HepG2 (cell line): Measurements from ENCODE around the gene FAM20A. TPM values are rescaled to one million over a fixed set of nuclear protein-coding genes. Genes with fewer than 3 reads are reported as not detected.

ENCODE experiments used
- AHDC1 ChIP-seq: sonication (generic); formaldehyde crosslinking; IDR thresholded peaks from 2 replicates; pipeline ENCODE4 v1.5.1; 2020; ENCODE audit warnings: mild to moderate bottlenecking, missing genetic modification reagents, borderline replicate concordance
- NBN ChIP-seq: fragments of 450-650 bp; conservative IDR thresholded peaks from 2 replicates; pipeline ENCODE4 v1.6.1; 2017
- NFRKB ChIP-seq: fragments of 450-650 bp; IDR thresholded peaks from 2 replicates; pipeline ENCODE4 v1.6.1; 2017
- NONO ChIP-seq, 2 experiments: fragments of 450-650 bp in 1 of 2; sonication (generic) in 1 of 2; formaldehyde crosslinking in 1 of 2; IDR thresholded peaks in 1 of 2; conservative IDR thresholded peaks in 1 of 2; 2 replicates each; pipeline versions ENCODE4 v1.6.1 to v1.8.0; 2017 to 2022; ENCODE audit warnings: mild to moderate bottlenecking in 1 of 2, missing genetic modification reagents in 1 of 2, moderate library complexity in 1 of 2
- PHF8 ChIP-seq: sonication (generic); formaldehyde crosslinking; IDR thresholded peaks from 2 replicates; pipeline ENCODE4 v1.5.0; 2020; ENCODE audit warnings: missing genetic modification reagents
- RBM39 ChIP-seq: fragments of 200-400 bp; formaldehyde crosslinking; IDR thresholded peaks from one replicate; pipeline ENCODE4 v1.6.1; 2018; ENCODE audit warnings: antibody characterized with exemption, mild to moderate bottlenecking, low read depth, low read length; ENCODE audit not compliant: poor library complexity, severe bottlenecking
- SAFB2 ChIP-seq: sonication (generic); formaldehyde crosslinking; IDR thresholded peaks from 2 replicates; pipeline ENCODE4 v1.5.1; 2020; ENCODE audit warnings: missing genetic modification reagents, low read depth, mild to moderate bottlenecking, borderline replicate concordance
- SSRP1 ChIP-seq: IDR thresholded peaks from 2 replicates; pipeline ENCODE4 v1.6.1; 2016; ENCODE audit warnings: control low read depth
- ZNF329 ChIP-seq: sonication (generic); formaldehyde crosslinking; IDR thresholded peaks from 2 replicates; pipeline ENCODE4 v1.9.0; 2021; ENCODE audit warnings: low read depth, mild to moderate bottlenecking, missing genetic modification reagents
- ZNF34 ChIP-seq: sonication (generic); formaldehyde crosslinking; IDR thresholded peaks from 2 replicates; pipeline ENCODE4 v1.4.0; 2020; ENCODE audit warnings: mild to moderate bottlenecking, missing genetic modification reagents, borderline replicate concordance
- ZNF501 ChIP-seq: sonication (generic); formaldehyde crosslinking; IDR thresholded peaks from 2 replicates; pipeline ENCODE4 v1.5.1; 2020; ENCODE audit warnings: mild to moderate bottlenecking, moderate library complexity, missing genetic modification reagents
- ZNF639 ChIP-seq: conservative IDR thresholded peaks from 2 replicates; pipeline ENCODE4 v1.6.1; 2018; ENCODE audit warnings: missing genetic modification reagents
- ZSCAN30 ChIP-seq: sonication (generic); formaldehyde crosslinking; IDR thresholded peaks from 2 replicates; pipeline ENCODE4 v1.5.0; 2020; ENCODE audit warnings: mild to moderate bottlenecking, missing genetic modification reagents
- polyA plus RNA-seq, 8 experiments: library from polyadenylated mRNA; depleted of rRNA in 3 of 8; stranded (reverse) in 7 of 8; unstranded in 1 of 8; fragments of >200 nt; fragmentation: Illumina TruSeq in 4 of 8; extraction: Trizol in 4 of 8; gene quantifications; 2 replicates each; pipeline versions ENCODE4 v1.2.1 to v1.2.3, GENCODE V29; 2011 to 2016; ENCODE audit warnings: low read depth in 4 of 8, missing spikeins in 1 of 8, mixed read lengths in 1 of 8; ENCODE audit not compliant: insufficient read depth in 1 of 8
- total RNA-seq, 5 experiments: library from RNA; depleted of rRNA; stranded (reverse); fragments of >200 nt; fragmentation: Illumina TruSeq; extraction: Trizol; gene quantifications; 2 replicates each; pipeline ENCODE4 v1.2.3, GENCODE V29; 2016; ENCODE audit warnings: low read depth in 1 of 5
- TF ChIP-seq, protein P1 (sequence below): sonication (generic); formaldehyde crosslinking; conservative IDR thresholded peaks from 2 replicates; pipeline ENCODE4 v1.4.0; 2020; ENCODE audit warnings: missing genetic modification reagents
- TF ChIP-seq, protein P2 (sequence below): sonication (generic); formaldehyde crosslinking; IDR thresholded peaks from 2 replicates; pipeline ENCODE4 v1.4.0; 2020; ENCODE audit warnings: missing genetic modification reagents
- TF ChIP-seq, protein P3 (sequence below): sonication (generic); formaldehyde crosslinking; IDR thresholded peaks from 2 replicates; pipeline ENCODE4 v1.5.1; 2020; ENCODE audit warnings: missing genetic modification reagents, mild to moderate bottlenecking, borderline replicate concordance

FAM20A gene
- total and polyA plus RNA-seq, 2 of the 13 experiments (the other 11 are each of a cell fraction or from before 2014, with no cell fraction given): 9.3 to 20.7 TPM

- TF ChIP-seq, protein P1, sequence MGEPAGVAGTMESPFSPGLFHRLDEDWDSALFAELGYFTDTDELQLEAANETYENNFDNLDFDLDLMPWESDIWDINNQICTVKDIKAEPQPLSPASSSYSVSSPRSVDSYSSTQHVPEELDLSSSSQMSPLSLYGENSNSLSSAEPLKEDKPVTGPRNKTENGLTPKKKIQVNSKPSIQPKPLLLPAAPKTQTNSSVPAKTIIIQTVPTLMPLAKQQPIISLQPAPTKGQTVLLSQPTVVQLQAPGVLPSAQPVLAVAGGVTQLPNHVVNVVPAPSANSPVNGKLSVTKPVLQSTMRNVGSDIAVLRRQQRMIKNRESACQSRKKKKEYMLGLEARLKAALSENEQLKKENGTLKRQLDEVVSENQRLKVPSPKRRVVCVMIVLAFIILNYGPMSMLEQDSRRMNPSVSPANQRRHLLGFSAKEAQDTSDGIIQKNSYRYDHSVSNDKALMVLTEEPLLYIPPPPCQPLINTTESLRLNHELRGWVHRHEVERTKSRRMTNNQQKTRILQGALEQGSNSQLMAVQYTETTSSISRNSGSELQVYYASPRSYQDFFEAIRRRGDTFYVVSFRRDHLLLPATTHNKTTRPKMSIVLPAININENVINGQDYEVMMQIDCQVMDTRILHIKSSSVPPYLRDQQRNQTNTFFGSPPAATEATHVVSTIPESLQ: no peak
- no peak for TF ChIP-seq NONO (IDR thresholded peaks at IDR 0.05)
- TF ChIP-seq NONO (CRISPR knock-in tag; conservative IDR thresholded peaks at IDR 0.05): no peak
- TF ChIP-seq PHF8 (CRISPR knock-in tag): peak; percentile 58; the same call in 1 of the 2 replicates
- no peak for TF ChIP-seq SSRP1 (CRISPR knock-in tag)
- TF ChIP-seq ZSCAN30 (CRISPR knock-in tag): no peak
- TF ChIP-seq AHDC1: peak; percentile 61; the same call in 1 of the 2 replicates
- TF ChIP-seq, protein P2, sequence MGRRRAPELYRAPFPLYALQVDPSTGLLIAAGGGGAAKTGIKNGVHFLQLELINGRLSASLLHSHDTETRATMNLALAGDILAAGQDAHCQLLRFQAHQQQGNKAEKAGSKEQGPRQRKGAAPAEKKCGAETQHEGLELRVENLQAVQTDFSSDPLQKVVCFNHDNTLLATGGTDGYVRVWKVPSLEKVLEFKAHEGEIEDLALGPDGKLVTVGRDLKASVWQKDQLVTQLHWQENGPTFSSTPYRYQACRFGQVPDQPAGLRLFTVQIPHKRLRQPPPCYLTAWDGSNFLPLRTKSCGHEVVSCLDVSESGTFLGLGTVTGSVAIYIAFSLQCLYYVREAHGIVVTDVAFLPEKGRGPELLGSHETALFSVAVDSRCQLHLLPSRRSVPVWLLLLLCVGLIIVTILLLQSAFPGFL: no peak
- TF ChIP-seq ZNF639 (CRISPR knock-in tag): 0 out of 2 replicates have a peak, but pooled peaks have one; percentile 36
- no peak for TF ChIP-seq SAFB2 (CRISPR knock-in tag)
- TF ChIP-seq ZNF34: no peak
- TF ChIP-seq, protein P3, sequence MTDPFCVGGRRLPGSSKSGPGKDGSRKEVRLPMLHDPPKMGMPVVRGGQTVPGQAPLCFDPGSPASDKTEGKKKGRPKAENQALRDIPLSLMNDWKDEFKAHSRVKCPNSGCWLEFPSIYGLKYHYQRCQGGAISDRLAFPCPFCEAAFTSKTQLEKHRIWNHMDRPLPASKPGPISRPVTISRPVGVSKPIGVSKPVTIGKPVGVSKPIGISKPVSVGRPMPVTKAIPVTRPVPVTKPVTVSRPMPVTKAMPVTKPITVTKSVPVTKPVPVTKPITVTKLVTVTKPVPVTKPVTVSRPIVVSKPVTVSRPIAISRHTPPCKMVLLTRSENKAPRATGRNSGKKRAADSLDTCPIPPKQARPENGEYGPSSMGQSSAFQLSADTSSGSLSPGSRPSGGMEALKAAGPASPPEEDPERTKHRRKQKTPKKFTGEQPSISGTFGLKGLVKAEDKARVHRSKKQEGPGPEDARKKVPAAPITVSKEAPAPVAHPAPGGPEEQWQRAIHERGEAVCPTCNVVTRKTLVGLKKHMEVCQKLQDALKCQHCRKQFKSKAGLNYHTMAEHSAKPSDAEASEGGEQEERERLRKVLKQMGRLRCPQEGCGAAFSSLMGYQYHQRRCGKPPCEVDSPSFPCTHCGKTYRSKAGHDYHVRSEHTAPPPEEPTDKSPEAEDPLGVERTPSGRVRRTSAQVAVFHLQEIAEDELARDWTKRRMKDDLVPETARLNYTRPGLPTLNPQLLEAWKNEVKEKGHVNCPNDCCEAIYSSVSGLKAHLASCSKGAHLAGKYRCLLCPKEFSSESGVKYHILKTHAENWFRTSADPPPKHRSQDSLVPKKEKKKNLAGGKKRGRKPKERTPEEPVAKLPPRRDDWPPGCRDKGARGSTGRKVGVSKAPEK (CRISPR knock-in tag): no peak
- TF ChIP-seq ZNF329: no peak
- no peak for TF ChIP-seq NBN
- no peak for TF ChIP-seq ZNF501
- TF ChIP-seq RBM39: no peak
- no peak for TF ChIP-seq NFRKB
Observed at GRCh38 chr17:68600931-68601564, at the start of gene FAM20A (continued).
